ENCODE measurements around the gene PPT1. TPM values are rescaled to one million over a fixed set of nuclear protein-coding genes. Genes with fewer than 3 reads are reported as not detected.

The PPT1 gene
- total and polyA plus RNA-seq, 2 of the 8 experiments (the other 6 are each of a cell fraction or from before 2014, with no cell fraction given) = 77.1 to 150 TPM

DNA sequence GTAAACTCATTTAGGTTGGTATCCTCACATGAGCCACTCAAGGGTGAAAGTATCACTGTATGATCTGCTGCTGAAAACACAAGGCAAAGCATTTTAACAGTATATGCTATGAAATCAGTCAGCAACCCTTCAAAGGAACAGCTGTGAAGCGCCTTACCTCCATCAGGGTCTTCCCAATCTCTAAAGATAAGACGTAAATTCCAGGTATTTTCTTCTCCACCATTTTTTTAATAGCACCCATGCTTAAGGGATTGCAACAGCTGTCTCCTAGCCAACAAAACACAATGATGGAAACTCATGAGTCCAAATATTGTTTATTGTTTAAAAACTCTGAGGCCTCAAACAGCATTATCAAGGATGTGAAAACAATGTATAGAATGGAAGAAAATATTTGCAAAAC, 4.8 kb downstream of the PPT1 start:
- H3K36me3 ChIP-seq (ENCODE audit: control insufficient read depth in 2 of 4, insufficient read depth in 4 of 4, low read length in 3 of 4) = peaks cover 6 to 48% (median 27%) of the 10 kb centered on the region in 4 experiments
- FAIRE-seq (no peak), DNase-seq (ENCODE audit: low read depth in 1 of 2, low spot score in 2 of 2) (no peak)
- H3K18ac ChIP-seq (ENCODE audit: extremely low read depth, low read length) = no peak overlapping the region
- H2BK120ac ChIP-seq (replicated peaks; ENCODE audit: low read depth, low read length) = no peak overlapping the region
- H2BK5ac ChIP-seq (ENCODE audit: low read depth, low read length) = no peak overlapping the region
- no peak overlapping the region for H3K27ac ChIP-seq (ENCODE audit: low read depth, low read length)
- no peaks in the 10 kb centered on the region for H3K9me3 ChIP-seq (ENCODE audit: insufficient read depth in 2 of 2, low read depth in 1 of 2, low read length in 1 of 2)
- no peak overlapping the region; a peak in 1 of 7 replicates for H3K9ac ChIP-seq (replicated peaks in 1 of 4; ENCODE audit: extremely low read depth in 1 of 4, low read depth in 3 of 4, low read length in 3 of 4)
- peaks cover 4 to 28% of the 10 kb centered on the region in 2 experiments; a peak in 3 of 4 replicates for H3K79me2 ChIP-seq (ENCODE audit: control insufficient read depth in 1 of 2, insufficient read depth in 2 of 2, low read length in 2 of 2)
- H2BK15ac ChIP-seq (ENCODE audit: low read length) = no peak overlapping the region
- no peak overlapping the region for H2BK20ac ChIP-seq (ENCODE audit: low read length)
- no peak overlapping the region for H3K4me2 ChIP-seq (ENCODE audit: insufficient read depth in 1 of 2, low read depth in 2 of 2, low read length in 2 of 2)
- ChIA-PET CTCF (ENCODE audit: partially characterized antibody) (interaction anchor here (1.0 to 2.0 kb wide), 6 partner anchors 50 to 313 kb away, joined by 3 to 6 read pairs (median 4); no protein-coding TSS in a partner anchor), POLR2A (ENCODE audit: partially characterized antibody) (no interaction called here)
- WGBS, 2 experiments (ENCODE audit: extremely low coverage in 1 of 2, insufficient coverage in 1 of 2, insufficient read length in 1 of 2, insufficient replicate concordance in 2 of 2, low coverage in 1 of 2, low lambda C conversion rate in 2 of 2, missing lambda C conversion rate in 1 of 2) = 92% methylated on average over 2 of the region's 2 CpGs; no CpG with 5 or more reads in 1 of the 2 experiments
- H4K91ac ChIP-seq (replicated peaks; ENCODE audit: insufficient read length, low read length) = no peak overlapping the region
- H3K56ac ChIP-seq (replicated peaks; ENCODE audit: insufficient read length, low read depth, low read length) = no peak overlapping the region
- no peak overlapping the region for H3K4ac ChIP-seq (replicated peaks; ENCODE audit: insufficient read length, low read depth, low read length)
- no peak overlapping the region for H4K8ac ChIP-seq (ENCODE audit: extremely low read depth, insufficient read depth, low read length)
- no peak overlapping the region for H3K23ac ChIP-seq (ENCODE audit: insufficient read length)
- no peaks in the 10 kb centered on the region for H3K27me3 ChIP-seq (replicated peaks in 1 of 4; ENCODE audit: control insufficient read depth in 3 of 4, extremely low read depth in 1 of 4, insufficient read depth in 3 of 4, low read length in 3 of 4)
- H2BK12ac ChIP-seq (ENCODE audit: low read depth, low read length) = no peak overlapping the region
- peaks cover 5% of the 10 kb centered on the region; the same call in 1 of the 2 replicates for H3K23me2 ChIP-seq (ENCODE audit: low read depth, low read length)
- no peaks in the 10 kb centered on the region for H4K20me1 ChIP-seq (replicated peaks in 1 of 2; ENCODE audit: control insufficient read depth in 1 of 2, insufficient read depth in 2 of 2, low read length in 2 of 2)
- H3K4me1 ChIP-seq (replicated peaks in 1 of 4; ENCODE audit: control insufficient read depth in 3 of 4, insufficient read depth in 4 of 4, low read length in 3 of 4) = no peaks in the 10 kb centered on the region; a peak in 2 of 7 replicates
- H3K79me1 ChIP-seq (ENCODE audit: low read depth, low read length) = peaks cover 3% of the 10 kb centered on the region; the same call in 1 of the 2 replicates
- H3K4me3 ChIP-seq (ENCODE audit: extremely low read depth in 1 of 4, insufficient read depth in 2 of 4, low read depth in 3 of 4, low read length in 4 of 4) = no peak overlapping the region
- no peak overlapping the region for H3K14ac ChIP-seq (ENCODE audit: insufficient read length)
- no peak overlapping the region for H2AK5ac ChIP-seq (ENCODE audit: low read depth, low read length)
- H4K5ac ChIP-seq (ENCODE audit: insufficient read length, low read depth, low read length) = no peak overlapping the region
- no peak overlapping the region for H2AFZ ChIP-seq (ENCODE audit: low read length)
- no peak for TF ChIP-seq KDM1A (IDR thresholded peaks at IDR 0.05; ENCODE audit: borderline replicate concordance, low read length)
- TF ChIP-seq EGR1 (IDR thresholded peaks at IDR 0.05; ENCODE audit: borderline replicate concordance, low read depth, low read length) = no peak

Data from H1 (cell line).